GM12892 (cell line): ENCODE measurements around the gene RNF213.

Experiments used
- POLR2A ChIP-seq: IDR thresholded peaks from 2 replicates; pipeline ENCODE4 v1.6.1; 2011; ENCODE audit warnings: low read depth, low read length, control low read depth
- TAF1 ChIP-seq: IDR thresholded peaks from 2 replicates; pipeline ENCODE4 v1.6.1; 2011; ENCODE audit warnings: low read depth, mild to moderate bottlenecking, control low read depth, low read length, borderline replicate concordance

DNA sequence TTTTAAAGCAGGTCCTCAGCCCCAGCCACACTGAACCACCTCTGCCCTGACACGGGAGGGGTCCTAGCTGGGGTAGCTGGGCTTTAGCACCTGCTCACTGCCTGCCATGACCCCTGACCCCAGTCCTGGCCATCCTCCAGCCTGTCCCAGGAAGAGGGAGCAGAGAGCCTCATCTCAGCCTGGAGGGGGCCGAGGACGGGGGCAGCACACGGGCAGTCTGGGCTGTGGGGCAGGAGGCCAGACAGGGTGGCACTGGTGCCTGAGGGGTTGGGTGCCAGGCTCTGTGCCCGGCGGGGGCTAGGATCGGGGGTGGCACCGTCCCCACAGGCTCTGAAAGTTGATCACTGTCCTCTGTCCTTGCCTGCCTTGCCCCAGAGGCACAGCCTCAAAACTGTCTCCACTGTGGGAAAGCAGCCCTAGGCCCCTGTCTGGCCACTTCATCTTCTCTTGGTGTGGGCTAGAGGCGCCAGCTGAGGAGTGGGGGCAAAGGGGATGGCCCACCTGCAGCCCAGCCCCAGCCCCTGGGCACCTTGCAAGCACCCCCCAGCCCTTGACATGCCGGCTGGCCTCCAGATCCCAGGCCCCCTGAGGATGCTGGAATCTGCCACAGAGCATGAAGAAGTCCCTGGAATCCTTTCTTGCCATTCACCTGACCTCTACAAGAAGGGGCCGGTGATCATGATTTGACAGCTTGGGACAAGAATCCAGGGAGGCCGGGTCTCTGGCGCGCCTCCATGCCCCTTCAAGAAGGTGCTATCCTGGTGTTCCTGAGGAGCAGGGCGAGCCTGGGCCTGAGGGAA lies 170.0 kb downstream of the RNF213 start:
- TF ChIP-seq POLR2A (no peak), TAF1 (no peak)
